ENCODE data around the gene ZBTB17. TPM values are rescaled to one million over a fixed set of nuclear protein-coding genes. Genes with fewer than 3 reads are reported as not detected.
A peak's percentile ranks its signal among the peaks of the same experiment; 100 is the strongest.

Gene ZBTB17
- total and polyA plus RNA-seq, 9 of the 15 experiments (the other 6 are each of a cell fraction or from before 2014, with no cell fraction given) = 1.1 to 53.4 (median 29.6) TPM

GRCh38 chr1:15916417-15916816 lies 59.5 kb downstream of the ZBTB17 start:
- POLR2A ChIA-PET = interaction anchor here (1.6 kb wide), 1 partner anchor 69 kb away, joined by 3 read pairs; the partner anchor contains the start of gene SPEN
- Histone ChIP-seq H2AFZ (ENCODE audit: low read depth, low read length) (no peak overlapping the region), H3K79me2 (ENCODE audit: control insufficient read depth, insufficient read depth, low read length) (peaks cover 74% of the 10 kb centered on the region), H3K4me2 (ENCODE audit: insufficient read depth, low read length) (no peak overlapping the region), H3K4me1 (replicated peaks in 1 of 2; ENCODE audit: control insufficient read depth in 2 of 2, insufficient read depth in 2 of 2, low read length in 2 of 2) (no peaks in the 10 kb centered on the region), H3K27me3 (ENCODE audit: control insufficient read depth in 2 of 2, insufficient read depth in 2 of 2, low read length in 2 of 2) (no peaks in the 10 kb centered on the region), H3K9ac (ENCODE audit: insufficient read depth in 1 of 2, low read depth in 2 of 2, low read length in 2 of 2) (no peak overlapping the region), H3K9me1 (ENCODE audit: control insufficient read depth, insufficient read depth, low read length) (no peaks in the 10 kb centered on the region), H3K4me3 (no peak overlapping the region), H3K27ac (ENCODE audit: extremely low read depth, low read depth, low read length) (no peak overlapping the region; the same call in 2 of the 3 replicates), H3K9me3 (replicated peaks; ENCODE audit: control insufficient read depth, insufficient read depth, low read depth, low read length) (no peaks in the 10 kb centered on the region), H4K20me1 (replicated peaks; ENCODE audit: control insufficient read depth, insufficient read depth, low read length) (no peaks in the 10 kb centered on the region), H3K36me3 (ENCODE audit: control insufficient read depth, insufficient read depth, low read length) (peaks cover 92% of the 10 kb centered on the region)
- intact Hi-C loops (cut with micrococcal nuclease) (no loop called here), in situ Hi-C loops (cut with MboI) (loop anchor here (5.0 kb wide), 1 partner anchor 104 kb away; no protein-coding TSS in a partner anchor)
- no peak for TF ChIP-seq ATF1 (CRISPR knock-in tag; IDR thresholded peaks at IDR 0.05)
- no peak for TF ChIP-seq ATF1 (tag; IDR thresholded peaks at IDR 0.05)
- TF ChIP-seq CREB1 (IDR thresholded peaks at IDR 0.05) = no peak
- TF ChIP-seq CREB1 (CRISPR knock-in tag; IDR thresholded peaks at IDR 0.05) = no peak
- no peak for TF ChIP-seq MNT (conservative IDR thresholded peaks at IDR 0.05)
- no peak for TF ChIP-seq NR2C1 (IDR thresholded peaks at IDR 0.05)
- TF ChIP-seq NR2C1 (tag; IDR thresholded peaks at IDR 0.05) = no peak
- TF ChIP-seq ARID2 (IDR thresholded peaks at IDR 0.05) = no peak
- TF ChIP-seq PYGO2 (tag; IDR thresholded peaks at IDR 0.05) = no peak
- no peak for TF ChIP-seq MECOM (CRISPR knock-in tag; IDR thresholded peaks at IDR 0.05)
- TF ChIP-seq CBX3 (IDR thresholded peaks at IDR 0.05; ENCODE audit: borderline replicate concordance in 1 of 2, low read length in 2 of 2) = no peak
- TF ChIP-seq KLF16 (IDR thresholded peaks at IDR 0.05) = no peak
- TF ChIP-seq HINFP (tag; conservative IDR thresholded peaks at IDR 0.05; ENCODE audit: low read depth) = no peak
- TF ChIP-seq ZNF384 (IDR thresholded peaks at IDR 0.05; ENCODE audit: low read depth, low read length) = 0 out of 2 replicates have a peak, but pooled peaks have one; percentile 37
- no peak for TF ChIP-seq MCM7 (IDR thresholded peaks at IDR 0.05)
- peak; percentile 26; the same call in 1 of the 2 replicates for TF ChIP-seq NFE2 (IDR thresholded peaks at IDR 0.05; ENCODE audit: low read depth)
- TF ChIP-seq FOXP1 (CRISPR knock-in tag; IDR thresholded peaks at IDR 0.05) = no peak
- no peak for TF ChIP-seq HEY1 (CRISPR knock-in tag; IDR thresholded peaks at IDR 0.05; ENCODE audit: borderline replicate concordance)
- ATAC-seq (peak; percentile 61), FAIRE-seq (no peak), DNase-seq (ENCODE audit: extremely low read depth in 1 of 4, low spot score in 3 of 4) (no peak)
- 69% methylated on average over 4 of the region's 4 CpGs for WGBS (ENCODE audit: insufficient coverage, low coverage, missing lambda C conversion rate)
- CTCF ChIA-PET (ENCODE audit: low intra/inter-chr PET ratio) = no interaction called here
- no TSS peak for BruUV-seq (replicated peaks)

All from K562 (cell line).